GM19043 (cell line): ENCODE data around the gene PIGQ.

Source experiments
- ATAC-seq: cut with Tn5 transposase; IDR thresholded peaks from one replicate; pipeline ENCODE4 v1.9.1; 2021; ENCODE audit warnings: low read depth; ENCODE audit not compliant: unreplicated experiment

Gene PIGQ

GRCh38 chr16:566475-567372 lies 3.0 kb upstream of the PIGQ start, which contains the start of gene NHLRC4:
NHLRC4 (plus strand) TSS chr16:567005; CDS start chr16:568048, 1,043 bp downstream.
- ATAC-seq = peak; percentile 49

DNA sequence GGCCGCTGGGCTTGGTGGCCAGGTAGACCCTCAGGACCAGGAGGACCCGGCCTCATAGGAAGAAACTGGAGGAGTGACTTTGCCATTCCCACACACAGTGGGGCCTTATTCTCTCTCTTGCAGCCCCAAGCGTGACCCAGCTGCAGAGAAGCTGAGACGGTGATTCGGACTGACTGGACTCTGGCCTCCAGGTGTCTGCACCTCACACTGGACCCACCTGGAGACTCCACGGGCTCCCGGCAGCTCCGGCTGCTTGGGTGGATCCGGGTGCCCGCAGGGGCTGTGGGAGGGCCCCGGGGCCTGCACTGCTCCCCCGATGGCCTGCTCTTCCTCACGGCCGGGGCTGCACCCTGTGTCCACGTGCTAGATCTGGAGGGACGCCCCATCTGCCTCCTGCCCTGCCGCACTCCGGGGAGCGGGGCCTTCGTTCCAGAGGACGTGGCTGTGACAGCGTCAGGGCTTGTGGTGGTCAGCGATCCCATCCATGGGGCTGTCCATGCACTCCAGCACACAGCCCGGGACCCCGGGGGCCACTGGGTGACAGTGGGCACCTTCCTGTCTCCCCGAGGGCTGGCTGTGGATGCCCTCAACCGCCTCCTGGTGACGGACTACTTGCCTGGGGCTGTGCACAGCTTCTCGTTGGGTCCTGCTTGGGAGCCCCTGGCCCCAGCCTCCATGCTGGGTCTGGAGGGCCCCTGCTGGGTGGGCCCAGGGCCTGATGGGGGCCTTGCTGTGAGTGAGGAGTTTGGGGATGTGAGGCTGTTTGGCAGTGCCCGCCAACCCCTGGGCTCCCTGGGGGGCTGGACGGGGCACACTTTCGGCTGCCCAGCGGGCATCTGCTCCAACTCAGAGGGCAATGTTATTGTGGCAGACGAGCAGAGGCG lies 2.2 kb upstream of the PIGQ start:
- ATAC-seq = no peak

GRCh38 chr16:568401-569258 lies 1.1 kb upstream of the PIGQ start:
- no peak for ATAC-seq

- ATAC-seq = no peak
Measured at GRCh38 chr16:572865-573650, 3.3 kb downstream of the PIGQ start.

- ATAC-seq = no peak
Measured at GRCh38 chr16:574021-574760, 4.4 kb downstream of the PIGQ start.

DNA sequence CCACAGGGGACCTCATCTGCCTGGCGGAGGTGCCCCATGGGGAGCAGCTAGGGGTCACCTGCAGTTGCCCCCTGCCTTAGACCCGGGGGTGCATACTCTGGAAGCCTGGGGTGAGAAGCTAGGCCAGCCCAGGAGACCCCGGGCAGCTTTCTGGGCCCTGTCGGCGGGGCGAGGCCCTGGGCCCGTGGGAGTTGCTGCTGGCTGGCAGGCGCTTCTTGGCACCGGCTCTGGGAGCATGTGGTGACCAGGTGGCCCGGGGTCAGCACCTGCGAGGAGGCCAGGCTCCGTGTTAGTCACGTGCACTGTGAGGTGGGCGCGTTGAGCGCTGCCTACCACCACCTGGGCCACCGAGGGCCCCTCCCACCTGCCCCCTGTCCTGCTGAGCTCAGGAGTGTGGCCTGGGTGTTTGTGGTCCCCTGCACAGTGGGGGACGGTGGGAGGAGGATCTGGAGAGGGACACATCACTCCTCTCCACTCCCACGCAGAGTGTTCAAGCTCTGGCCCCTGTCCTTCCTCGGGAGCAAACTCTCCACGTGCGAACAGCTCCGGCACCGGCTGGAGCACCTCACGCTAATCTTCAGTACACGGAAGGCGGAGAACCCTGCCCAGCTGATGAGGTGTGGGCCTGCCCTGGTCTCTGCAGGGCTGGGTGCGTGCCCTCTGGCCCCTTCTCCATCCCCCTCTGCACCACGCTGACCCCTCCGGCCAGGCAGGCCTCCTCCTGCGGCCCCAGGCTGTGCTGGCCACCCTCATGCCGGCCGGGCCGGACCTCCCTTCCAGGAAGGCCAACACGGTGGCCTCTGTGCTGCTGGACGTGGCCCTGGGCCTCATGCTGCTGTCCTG lies 5.8 kb downstream of the PIGQ start:
- ATAC-seq = no peak

GRCh38 chr16:576197-576822 lies 6.5 kb downstream of the PIGQ start:
- ATAC-seq = no peak

GRCh38 chr16:576823-577201 lies 7.0 kb downstream of the PIGQ start:
- ATAC-seq = no peak

GRCh38 chr16:577796-578195 lies 8.0 kb downstream of the PIGQ start:
- no peak for ATAC-seq

GRCh38 chr16:578232-578869 lies 8.6 kb downstream of the PIGQ start:
- ATAC-seq = no peak

- no peak for ATAC-seq
Measured at GRCh38 chr16:578870-579405, 9.2 kb downstream of the PIGQ start.

DNA sequence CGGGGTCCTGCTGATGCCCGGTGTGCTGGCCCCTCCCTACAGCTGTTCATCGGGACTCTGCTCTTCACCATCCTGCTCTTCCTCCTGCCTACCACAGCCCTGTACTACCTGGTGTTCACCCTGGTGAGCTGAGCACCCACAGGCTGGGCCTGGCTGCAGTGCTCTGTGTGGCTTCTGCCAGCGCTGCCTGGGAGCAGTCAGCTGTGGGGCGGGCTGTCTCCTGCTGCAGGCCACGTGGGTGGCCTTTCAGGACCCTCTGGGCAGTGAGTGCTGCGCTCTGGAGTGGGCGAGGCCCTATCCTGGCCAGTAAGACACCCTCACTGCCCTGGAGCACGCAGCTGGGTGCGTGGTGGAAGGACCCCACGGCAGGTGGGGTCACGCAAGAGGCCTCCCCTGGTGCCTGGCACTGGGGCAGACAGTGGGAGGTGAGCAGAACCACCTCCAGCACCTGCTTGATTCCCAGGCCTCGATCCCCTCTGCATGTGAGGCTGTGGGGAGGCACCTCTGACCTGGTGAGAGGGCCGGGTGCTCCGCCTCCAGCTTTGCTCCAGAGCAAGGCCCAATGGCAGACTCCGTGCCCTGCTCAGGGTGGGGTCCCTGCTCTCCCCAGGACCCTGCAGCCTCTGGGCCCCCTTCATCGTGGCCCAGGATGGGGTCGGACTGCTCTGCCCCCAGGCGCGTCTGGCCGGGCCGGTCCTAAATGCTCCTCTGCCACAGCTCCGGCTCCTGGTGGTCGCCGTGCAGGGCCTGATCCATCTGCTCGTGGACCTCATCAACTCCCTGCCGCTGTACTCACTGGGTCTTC lies 10.6 kb downstream of the PIGQ start:
- no peak for ATAC-seq

DNA sequence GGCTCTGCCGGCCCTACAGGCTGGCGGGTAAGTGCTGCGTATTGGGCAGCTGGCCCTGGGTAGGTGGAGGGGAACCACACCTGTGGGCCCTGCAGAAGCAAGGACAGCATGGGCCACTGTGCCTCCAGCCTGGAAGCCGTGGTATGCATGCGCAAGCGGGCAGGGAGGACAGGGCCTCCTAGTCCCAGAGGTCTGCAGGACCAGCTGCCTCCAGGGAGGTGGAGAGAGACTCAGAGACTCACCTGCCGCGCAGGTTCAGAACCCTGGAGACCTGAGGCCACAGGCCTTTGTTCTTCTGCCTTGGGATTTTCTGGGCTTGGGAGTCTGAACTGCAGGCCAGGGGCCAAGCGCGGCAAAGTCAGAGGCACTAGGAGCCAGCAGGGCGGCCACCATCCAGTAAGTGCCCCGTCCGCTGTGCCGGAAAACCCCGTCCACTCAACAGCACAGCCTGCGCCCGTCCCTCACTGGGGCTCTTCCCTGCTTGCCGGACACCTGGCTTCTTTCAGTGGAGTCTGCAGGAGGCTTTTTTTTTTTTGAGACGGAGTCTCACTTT lies 11.3 kb downstream of the PIGQ start:
- no peak for ATAC-seq

- no peak for ATAC-seq
Measured at GRCh38 chr16:582218-582613, 12.4 kb downstream of the PIGQ start.

DNA sequence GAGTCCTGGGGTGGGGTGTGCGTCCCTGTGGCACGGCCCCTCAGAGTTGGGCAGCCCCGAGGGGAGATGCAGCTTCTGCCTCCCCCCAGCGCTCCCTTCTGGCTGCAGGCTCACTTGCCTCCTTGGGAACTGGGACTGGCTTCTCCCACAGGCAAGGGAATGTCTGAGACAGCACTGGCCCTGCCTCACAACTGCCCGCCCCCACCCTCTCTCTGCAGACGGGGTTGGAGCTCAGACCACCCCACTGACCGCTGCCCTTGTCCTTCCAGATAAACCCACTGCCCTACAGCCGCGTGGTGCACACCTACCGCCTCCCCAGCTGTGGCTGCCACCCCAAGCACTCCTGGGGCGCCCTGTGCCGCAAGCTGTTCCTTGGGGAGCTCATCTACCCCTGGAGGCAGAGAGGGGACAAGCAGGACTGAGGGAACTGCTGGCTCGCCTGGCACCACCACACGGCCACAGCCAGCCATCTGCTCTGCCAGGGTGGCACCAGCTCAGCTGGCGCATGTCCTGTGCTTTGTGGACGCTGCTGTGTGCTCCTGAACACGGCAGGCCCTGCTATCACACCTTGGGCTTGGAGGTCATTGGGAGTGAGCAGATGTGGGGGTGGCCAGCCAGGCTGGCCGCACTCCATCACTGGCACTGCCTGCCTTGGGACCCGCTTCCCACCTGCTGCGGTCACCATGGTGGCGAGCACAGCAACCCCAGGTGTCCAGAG lies 13.0 kb downstream of the PIGQ start:
- no peak for ATAC-seq
